GM18867 (cell line): ENCODE data around the gene MMD2.

Source experiments
- ATAC-seq: cut with Tn5 transposase; IDR thresholded peaks from one replicate; pipeline ENCODE4 v1.9.1; 2021; ENCODE audit warnings: mild to moderate bottlenecking, moderate library complexity; ENCODE audit not compliant: unreplicated experiment

Gene MMD2

GRCh38 chr7:4959893-4960292 lies 906 bp upstream of the MMD2 start:
- no peak for ATAC-seq

- ATAC-seq = no peak
Measured at GRCh38 chr7:4959306-4959705, 319 bp upstream of the MMD2 start.

GRCh38 chr7:4957847-4958476 lies 1.0 kb downstream of the MMD2 start:
- ATAC-seq = no peak

- peak; percentile 48 for ATAC-seq
Measured at GRCh38 chr7:4951903-4952636, 6.9 kb downstream of the MMD2 start.

GRCh38 chr7:4951304-4951703 lies 7.7 kb downstream of the MMD2 start:
- no peak for ATAC-seq

- ATAC-seq = no peak
Measured at GRCh38 chr7:4948402-4948801, 10.6 kb downstream of the MMD2 start.

- ATAC-seq = no peak
Measured at GRCh38 chr7:4945949-4946348, 13.0 kb downstream of the MMD2 start.

GRCh38 chr7:4944939-4945338 lies 14.0 kb downstream of the MMD2 start:
- no peak for ATAC-seq

- no peak for ATAC-seq
Measured at GRCh38 chr7:4943297-4943696, 15.7 kb downstream of the MMD2 start.

- ATAC-seq = no peak
Measured at GRCh38 chr7:4939971-4940728, 18.8 kb downstream of the MMD2 start.

- ATAC-seq = no peak
Measured at GRCh38 chr7:4937411-4937810, 21.6 kb downstream of the MMD2 start.

- ATAC-seq = no peak
Measured at GRCh38 chr7:4934419-4935025, 24.5 kb downstream of the MMD2 start.

GRCh38 chr7:4931943-4932342 lies 27.0 kb downstream of the MMD2 start:
- no peak for ATAC-seq

- no peak for ATAC-seq
Measured at GRCh38 chr7:4929005-4929404, 30.0 kb downstream of the MMD2 start.

- ATAC-seq = no peak
Measured at GRCh38 chr7:4928445-4928844, 30.5 kb downstream of the MMD2 start.

GRCh38 chr7:4919969-4920766 lies 38.8 kb downstream of the MMD2 start:
- ATAC-seq = no peak

GRCh38 chr7:4916113-4916512 lies 42.9 kb downstream of the MMD2 start:
- no peak for ATAC-seq

GRCh38 chr7:4911111-4911828 lies 47.7 kb downstream of the MMD2 start:
- ATAC-seq = no peak

- ATAC-seq = no peak
Measured at GRCh38 chr7:4906682-4907081, 52.3 kb downstream of the MMD2 start.

GRCh38 chr7:4905171-4905570 lies 53.8 kb downstream of the MMD2 start:
- ATAC-seq = no peak
